GM19023 (cell line): ENCODE data around the gene CNTNAP4.

ENCODE experiments used
- ATAC-seq: cut with Tn5 transposase; IDR thresholded peaks from one replicate; pipeline ENCODE4 v1.9.1; 2021; ENCODE audit warnings: mild to moderate bottlenecking, moderate library complexity; ENCODE audit not compliant: unreplicated experiment

Gene CNTNAP4

GRCh38 chr16:76574651-76575050 lies 297.4 kb downstream of the CNTNAP4 start:
- ATAC-seq, result no peak

GRCh38 chr16:76576526-76576925 lies 299.3 kb downstream of the CNTNAP4 start:
- ATAC-seq, result no peak

GRCh38 chr16:76577003-76577402 lies 299.8 kb downstream of the CNTNAP4 start:
- ATAC-seq, result peak; percentile 76

GRCh38 chr16:76579277-76579922 lies 302.2 kb downstream of the CNTNAP4 start:
- ATAC-seq, result no peak

GRCh38 chr16:76583466-76583865 lies 306.3 kb downstream of the CNTNAP4 start:
- ATAC-seq, result no peak

GRCh38 chr16:76583945-76584344 lies 306.7 kb downstream of the CNTNAP4 start:
- no peak for ATAC-seq

- no peak for ATAC-seq
Measured at GRCh38 chr16:76598498-76598897, 321.3 kb downstream of the CNTNAP4 start.

- no peak for ATAC-seq
Measured at GRCh38 chr16:76607317-76607716, 330.1 kb downstream of the CNTNAP4 start.
